Measurements from ENCODE around the gene MAPK6.

Gene MAPK6

DNA sequence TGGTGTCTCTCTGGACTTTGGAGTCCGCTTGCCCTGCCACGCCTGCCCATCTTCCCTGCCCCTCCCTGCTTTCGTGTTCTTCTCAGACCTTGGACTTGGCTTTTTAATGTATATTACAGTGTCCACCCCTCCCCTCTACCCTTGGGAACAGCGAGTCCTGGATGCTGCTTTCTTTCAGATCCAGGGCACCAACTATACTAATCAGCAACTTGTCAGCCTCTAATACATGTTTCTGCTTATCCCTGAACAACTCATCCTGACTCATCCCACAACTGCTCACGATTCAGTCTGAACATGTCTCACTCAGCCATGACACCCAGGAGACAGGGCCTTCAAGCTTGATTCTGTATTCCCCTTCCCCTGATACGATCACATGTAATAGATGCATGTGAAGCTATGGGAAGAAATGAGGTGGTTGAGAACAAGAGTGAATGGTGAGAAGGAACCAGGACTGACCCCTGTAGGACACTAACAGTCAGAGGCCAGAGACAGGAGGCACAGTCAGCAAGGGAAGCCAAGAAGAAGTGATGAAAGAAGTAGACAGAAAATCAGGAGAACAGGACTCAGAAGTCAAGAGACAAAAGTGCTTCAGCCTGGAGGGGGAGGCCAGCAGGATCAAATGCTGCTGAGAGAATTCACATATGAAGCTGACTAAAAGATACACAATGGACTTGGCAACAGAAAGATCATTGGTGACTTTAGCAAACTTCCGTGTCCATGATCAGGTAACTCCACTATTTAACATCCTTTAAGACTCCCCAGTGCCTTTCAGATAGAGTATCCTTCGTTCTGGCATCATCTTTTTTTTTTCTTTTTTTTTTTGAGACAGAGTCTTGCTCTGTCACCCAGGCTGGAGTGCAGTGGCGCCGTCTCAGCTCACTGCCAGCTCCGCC is 58.1 kb downstream of the MAPK6 start:
- Histone ChIP-seq H3K27me3 (ENCODE audit: insufficient read depth, low read depth) (no peaks in the 10 kb centered on the region), H3K4me3 (IDR thresholded peaks at IDR 0.05; ENCODE audit: insufficient read depth, low read depth, low read length) (no peak overlapping the region), H3K27ac (no peak overlapping the region), H3K4me2 (no peak overlapping the region), H3K9ac (no peak overlapping the region), H3K36me3 (ENCODE audit: insufficient read depth) (no peaks in the 10 kb centered on the region), H2AFZ (ENCODE audit: low read depth) (no peak overlapping the region), H3K79me2 (ENCODE audit: insufficient read depth, low read depth) (no peaks in the 10 kb centered on the region), H3K4me1 (ENCODE audit: low read depth, poor library complexity, severe bottlenecking) (peaks cover 32% of the 10 kb centered on the region), H4K20me1 (ENCODE audit: insufficient read depth) (no peaks in the 10 kb centered on the region)
- TF ChIP-seq, protein P1, sequence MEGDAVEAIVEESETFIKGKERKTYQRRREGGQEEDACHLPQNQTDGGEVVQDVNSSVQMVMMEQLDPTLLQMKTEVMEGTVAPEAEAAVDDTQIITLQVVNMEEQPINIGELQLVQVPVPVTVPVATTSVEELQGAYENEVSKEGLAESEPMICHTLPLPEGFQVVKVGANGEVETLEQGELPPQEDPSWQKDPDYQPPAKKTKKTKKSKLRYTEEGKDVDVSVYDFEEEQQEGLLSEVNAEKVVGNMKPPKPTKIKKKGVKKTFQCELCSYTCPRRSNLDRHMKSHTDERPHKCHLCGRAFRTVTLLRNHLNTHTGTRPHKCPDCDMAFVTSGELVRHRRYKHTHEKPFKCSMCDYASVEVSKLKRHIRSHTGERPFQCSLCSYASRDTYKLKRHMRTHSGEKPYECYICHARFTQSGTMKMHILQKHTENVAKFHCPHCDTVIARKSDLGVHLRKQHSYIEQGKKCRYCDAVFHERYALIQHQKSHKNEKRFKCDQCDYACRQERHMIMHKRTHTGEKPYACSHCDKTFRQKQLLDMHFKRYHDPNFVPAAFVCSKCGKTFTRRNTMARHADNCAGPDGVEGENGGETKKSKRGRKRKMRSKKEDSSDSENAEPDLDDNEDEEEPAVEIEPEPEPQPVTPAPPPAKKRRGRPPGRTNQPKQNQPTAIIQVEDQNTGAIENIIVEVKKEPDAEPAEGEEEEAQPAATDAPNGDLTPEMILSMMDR (conservative IDR thresholded peaks at IDR 0.05; ENCODE audit: low read depth, low read length), result no peak

DNA sequence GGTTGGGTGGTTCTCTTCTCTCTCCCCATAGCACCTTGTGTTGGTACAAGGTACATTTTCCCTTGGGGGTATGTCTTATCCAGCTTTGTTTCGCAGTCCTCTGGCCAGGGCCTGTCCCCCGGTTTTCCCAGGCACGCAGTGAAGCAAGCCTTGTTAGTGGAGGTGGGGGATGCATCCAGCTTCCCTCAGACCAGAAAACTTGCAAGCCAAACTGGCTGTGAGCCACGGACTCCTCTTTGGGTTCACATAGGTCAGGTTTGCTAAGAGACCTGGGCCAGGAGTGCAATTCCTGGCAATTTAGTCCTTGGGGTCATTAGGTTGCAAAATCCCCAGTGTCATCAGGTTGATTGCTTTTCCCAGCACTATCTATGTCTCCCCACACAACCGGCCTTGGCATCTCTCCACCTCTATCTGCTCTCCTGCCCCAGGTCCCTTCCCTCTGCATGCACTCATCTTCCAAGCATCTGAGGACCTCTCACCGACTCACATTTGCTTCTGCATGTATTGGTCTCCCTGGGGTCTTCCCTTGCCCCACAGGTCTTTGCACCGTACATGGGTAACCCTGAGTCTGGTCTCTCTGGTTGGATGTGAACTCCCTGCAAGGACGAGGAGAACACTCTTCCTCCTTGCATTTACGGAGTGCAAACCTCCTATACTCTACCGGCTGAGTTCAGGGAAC is 59.3 kb downstream of the MAPK6 start:
- H4K20me1 ChIP-seq (ENCODE audit: insufficient read depth), result no peaks in the 10 kb centered on the region
- H3K4me3 ChIP-seq (IDR thresholded peaks at IDR 0.05; ENCODE audit: insufficient read depth, low read depth, low read length), result no peak overlapping the region
- no peak overlapping the region for H2AFZ ChIP-seq (ENCODE audit: low read depth)
- peaks cover 44% of the 10 kb centered on the region for H3K4me1 ChIP-seq (ENCODE audit: low read depth, poor library complexity, severe bottlenecking)
- H3K4me2 ChIP-seq, result no peak overlapping the region
- no peaks in the 10 kb centered on the region for H3K27me3 ChIP-seq (ENCODE audit: insufficient read depth, low read depth)
- H3K36me3 ChIP-seq (ENCODE audit: insufficient read depth), result no peaks in the 10 kb centered on the region
- H3K9ac ChIP-seq, result no peak overlapping the region
- H3K79me2 ChIP-seq (ENCODE audit: insufficient read depth, low read depth), result no peaks in the 10 kb centered on the region
- H3K27ac ChIP-seq, result no peak overlapping the region
- TF ChIP-seq, protein P1 (conservative IDR thresholded peaks at IDR 0.05; ENCODE audit: low read depth, low read length), result no peak

DNA sequence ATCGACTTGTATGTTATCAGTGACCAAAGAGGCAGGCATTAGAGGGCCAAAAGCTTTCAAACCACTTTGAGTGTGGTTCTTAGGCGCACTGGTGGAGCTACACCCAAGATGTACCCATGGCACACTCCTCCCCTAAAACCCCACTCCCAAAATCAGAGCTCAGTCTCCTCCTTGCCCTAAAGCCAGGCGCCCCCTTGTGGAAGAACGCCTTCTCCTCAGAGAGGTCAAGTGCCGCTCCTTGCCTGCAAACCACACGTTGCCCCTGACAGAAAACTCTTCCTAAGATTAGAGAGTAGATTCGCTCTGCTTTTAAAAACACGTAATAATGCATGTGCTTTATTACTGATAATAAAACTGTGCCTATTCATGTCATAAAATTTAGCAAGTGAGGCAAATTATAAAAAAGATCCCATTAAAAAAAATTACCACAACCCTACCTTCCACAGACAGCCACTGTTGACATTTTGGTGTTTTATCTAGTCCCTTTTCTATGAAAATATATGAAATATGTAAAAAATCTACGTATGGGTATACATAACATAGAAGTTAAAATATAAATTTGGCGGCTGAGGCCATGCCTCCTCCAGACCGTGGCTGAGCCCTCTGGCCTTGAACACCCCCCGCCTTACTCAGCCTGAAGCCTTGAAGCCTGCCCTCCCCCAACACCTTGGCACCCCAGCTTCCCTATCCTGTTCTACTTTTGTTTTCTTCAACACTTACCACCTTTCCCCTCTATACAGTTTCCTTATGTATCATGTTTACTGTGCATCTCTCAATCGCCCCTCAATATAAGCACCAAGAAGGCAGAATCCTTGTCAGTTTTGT is 60.1 kb downstream of the MAPK6 start:
- H3K4me1 ChIP-seq (ENCODE audit: low read depth, poor library complexity, severe bottlenecking), result peaks cover 52% of the 10 kb centered on the region
- no peak overlapping the region for H2AFZ ChIP-seq (ENCODE audit: low read depth)
- no peak overlapping the region for H3K27ac ChIP-seq
- TF ChIP-seq, protein P1 (conservative IDR thresholded peaks at IDR 0.05; ENCODE audit: low read depth, low read length), result peak; percentile 92
- H3K4me3 ChIP-seq (IDR thresholded peaks at IDR 0.05; ENCODE audit: insufficient read depth, low read depth, low read length), result no peak overlapping the region
- H3K79me2 ChIP-seq (ENCODE audit: insufficient read depth, low read depth), result no peaks in the 10 kb centered on the region
- no peak overlapping the region for H3K4me2 ChIP-seq
- H3K27me3 ChIP-seq (ENCODE audit: insufficient read depth, low read depth), result no peaks in the 10 kb centered on the region
- no peaks in the 10 kb centered on the region for H4K20me1 ChIP-seq (ENCODE audit: insufficient read depth)
- no peaks in the 10 kb centered on the region for H3K36me3 ChIP-seq (ENCODE audit: insufficient read depth)
- H3K9ac ChIP-seq, result no peak overlapping the region

DNA sequence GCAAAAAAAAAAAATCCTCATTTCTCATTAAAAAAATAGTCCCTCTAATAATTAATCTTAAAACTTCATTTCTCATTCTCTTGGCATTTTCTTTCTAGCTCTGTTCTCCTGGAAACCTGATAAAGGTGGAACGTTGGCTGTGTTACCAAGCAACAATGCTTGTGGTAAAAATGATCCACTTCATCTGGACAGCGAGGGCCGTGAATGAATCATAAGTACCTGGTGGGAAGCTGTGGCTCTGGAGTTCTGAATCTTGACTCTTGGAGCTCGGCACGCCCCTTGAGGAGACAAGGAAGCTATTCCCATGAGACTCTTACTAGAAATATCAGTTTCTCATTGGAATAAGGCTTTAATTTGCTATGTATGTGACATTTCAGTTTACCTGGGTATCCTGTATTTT is 61.0 kb downstream of the MAPK6 start:
- TF ChIP-seq, protein P1 (conservative IDR thresholded peaks at IDR 0.05; ENCODE audit: low read depth, low read length), result no peak
- H3K27ac ChIP-seq, result no peak overlapping the region
- no peak overlapping the region for H3K9ac ChIP-seq
- H3K27me3 ChIP-seq (ENCODE audit: insufficient read depth, low read depth), result no peaks in the 10 kb centered on the region
- H3K4me1 ChIP-seq (ENCODE audit: low read depth, poor library complexity, severe bottlenecking), result peaks cover 57% of the 10 kb centered on the region
- H4K20me1 ChIP-seq (ENCODE audit: insufficient read depth), result no peaks in the 10 kb centered on the region
- H2AFZ ChIP-seq (ENCODE audit: low read depth), result no peak overlapping the region
- no peaks in the 10 kb centered on the region for H3K36me3 ChIP-seq (ENCODE audit: insufficient read depth)
- H3K79me2 ChIP-seq (ENCODE audit: insufficient read depth, low read depth), result no peaks in the 10 kb centered on the region
- H3K4me2 ChIP-seq, result no peak overlapping the region
- H3K4me3 ChIP-seq (IDR thresholded peaks at IDR 0.05; ENCODE audit: insufficient read depth, low read depth, low read length), result no peak overlapping the region

Measured in KMS-11 (cell line).